Liver (tissue), 9 donors: ENCODE measurements around the gene ARAP1. TPM values are rescaled to one million over a fixed set of nuclear protein-coding genes. Genes with fewer than 3 reads are reported as not detected.

Experiments used
- DNase-seq: peaks from one replicate; pipeline ENCODE4 v3.0.0-alpha.2; 2017; ENCODE audit warnings: low spot score
- H3K27ac ChIP-seq, 2 donors: one replicate each; pipeline ENCODE4 v1.7.0; 2013; ENCODE audit warnings: inconsistent platforms in 2 of 2, low read length in 2 of 2, control low read depth in 1 of 2, low read depth in 1 of 2, mild to moderate bottlenecking in 1 of 2
- H3K27me3 ChIP-seq, 4 donors: one replicate each; pipeline versions ENCODE4 v1.6.1 to v1.7.0; 2013; ENCODE audit warnings: low read length in 3 of 4, inconsistent platforms in 1 of 4, mild to moderate bottlenecking in 1 of 4, moderate library complexity in 1 of 4; ENCODE audit not compliant: control insufficient read depth in 4 of 4, insufficient read depth in 4 of 4
- H3K36me3 ChIP-seq, 4 donors: one replicate each; pipeline versions ENCODE4 v1.6.1 to v1.7.0; 2013; ENCODE audit warnings: low read length in 3 of 4, mild to moderate bottlenecking in 3 of 4, low read depth in 1 of 4, moderate library complexity in 1 of 4; ENCODE audit not compliant: control insufficient read depth in 4 of 4, insufficient read depth in 3 of 4
- H3K4me1 ChIP-seq, 4 donors: one replicate each; pipeline versions ENCODE4 v1.6.1 to v1.7.0; 2013; ENCODE audit warnings: low read length in 3 of 4, mild to moderate bottlenecking in 3 of 4, moderate library complexity in 1 of 4; ENCODE audit not compliant: control insufficient read depth in 4 of 4, insufficient read depth in 4 of 4
- H3K4me3 ChIP-seq, 3 donors: one replicate each; pipeline versions ENCODE4 v1.6.1 to v1.7.0; 2013; ENCODE audit warnings: low read length in 3 of 3, control low read depth in 1 of 3, low read depth in 1 of 3, mild to moderate bottlenecking in 1 of 3
- H3K9ac ChIP-seq, 2 donors: one replicate each; pipeline ENCODE4 v1.7.0; 2013; ENCODE audit warnings: low read length in 2 of 2, mild to moderate bottlenecking in 2 of 2, moderate library complexity in 2 of 2, control low read depth in 1 of 2, low read depth in 1 of 2
- H3K9me3 ChIP-seq, 4 donors: one replicate each; pipeline versions ENCODE4 v1.6.1 to v1.7.0; 2013; ENCODE audit warnings: low read length in 3 of 4; ENCODE audit not compliant: control insufficient read depth in 4 of 4
- ATF3 ChIP-seq: IDR thresholded peaks from 2 replicates; pipeline ENCODE4 v1.6.1; 2016; ENCODE audit warnings: antibody characterized with exemption
- FOXA2 ChIP-seq: IDR thresholded peaks from 2 replicates; pipeline ENCODE4 v1.6.1; 2016; ENCODE audit warnings: antibody characterized with exemption
- GABPA ChIP-seq, 2 donors: IDR thresholded peaks in 1 of 2; conservative IDR thresholded peaks in 1 of 2; 2 replicates each; pipeline ENCODE4 v1.6.1; 2016; ENCODE audit warnings: antibody characterized with exemption in 2 of 2, mild to moderate bottlenecking in 1 of 2, moderate library complexity in 1 of 2
- HNF4A ChIP-seq, 2 donors: conservative IDR thresholded peaks; 2 replicates each; pipeline ENCODE4 v1.6.1; 2016; ENCODE audit warnings: antibody characterized with exemption in 2 of 2, mild to moderate bottlenecking in 2 of 2
- HNF4G ChIP-seq: IDR thresholded peaks from 2 replicates; pipeline ENCODE4 v1.6.1; 2016; ENCODE audit warnings: antibody characterized with exemption
- JUND ChIP-seq, 2 donors: IDR thresholded peaks; 2 replicates each; pipeline ENCODE4 v1.6.1; 2016; ENCODE audit warnings: antibody characterized with exemption in 2 of 2
- MAX ChIP-seq: IDR thresholded peaks from 2 replicates; pipeline ENCODE4 v1.6.1; 2016; ENCODE audit warnings: antibody characterized with exemption
- RAD21 ChIP-seq, 2 donors: IDR thresholded peaks; 2 replicates each; pipeline ENCODE4 v1.6.1; 2016; ENCODE audit warnings: antibody characterized with exemption in 2 of 2, mild to moderate bottlenecking in 2 of 2
- REST ChIP-seq: IDR thresholded peaks from 2 replicates; pipeline ENCODE4 v1.6.1; 2016; ENCODE audit warnings: antibody characterized with exemption, mild to moderate bottlenecking
- SP1 ChIP-seq: IDR thresholded peaks from 2 replicates; pipeline ENCODE4 v1.6.1; 2018; ENCODE audit warnings: antibody characterized with exemption, mild to moderate bottlenecking
- TAF1 ChIP-seq: conservative IDR thresholded peaks from 2 replicates; pipeline ENCODE4 v1.6.1; 2016; ENCODE audit warnings: antibody characterized with exemption, mild to moderate bottlenecking
- YY1 ChIP-seq: IDR thresholded peaks from 2 replicates; pipeline ENCODE4 v1.6.1; 2016; ENCODE audit warnings: antibody characterized with exemption, mild to moderate bottlenecking
- ZBTB33 ChIP-seq: IDR thresholded peaks from 2 replicates; pipeline ENCODE4 v1.6.1; 2016; ENCODE audit warnings: antibody characterized with exemption
- WGBS: extraction: QIAGEN DNeasy Blood & Tissue Kit; methylation state at CpG from one replicate; pipeline ENCODE4 v1.1.7; 2013; 5-methylcytosine and 5-hydroxymethylcytosine counted together
- polyA plus RNA-seq, 2 donors: library from polyadenylated mRNA; stranded (reverse) in 1 of 2; unstranded in 1 of 2; fragments of 200-250 nt in 1 of 2; fragments of >200 nt in 1 of 2; fragmentation: Nextera tagmentation in 1 of 2; extraction: Ambion mirVana in 1 of 2; gene quantifications; one replicate each; pipeline versions ENCODE4 v1.2.1 to v1.2.3, GENCODE V29; 2013 to 2015
- total RNA-seq, 2 donors: library from RNA; depleted of rRNA; stranded (reverse); fragments of >200 nt; gene quantifications; one replicate each; pipeline ENCODE4 v1.2.3, GENCODE V29; 2014
- donor health status: healthy.
- donor health status: healthy.
- donor health status: healthy.
- donor health status: healthy.
- donor health status: healthy.

ARAP1 gene
- total and polyA plus RNA-seq, 4 donors, result 14.4 to 77.8 (median 43.5) TPM

GRCh38 chr11:72754149-72754543 lies 1.9 kb upstream of the ARAP1 start:
- peaks cover 16 to 27% (median 25%) of the 10 kb centered on the region in 4 donors for H3K36me3 ChIP-seq
- H3K4me1 ChIP-seq, result peaks cover 4 to 42% (median 26%) of the 10 kb centered on the region in 4 donors
- TF ChIP-seq REST (no peak), MAX (no peak), ZBTB33 (no peak), TAF1 (no peak), FOXA2 (no peak), HNF4G (no peak), YY1 (no peak), JUND (IDR thresholded peaks at IDR 0.05) (no peak), ATF3 (no peak), SP1 (no peak), HNF4A (conservative IDR thresholded peaks at IDR 0.05) (no peak)
- H3K9ac ChIP-seq, result no peak overlapping the region
- no peaks in the 10 kb centered on the region for H3K27me3 ChIP-seq
- H3K9me3 ChIP-seq, result no peaks in the 10 kb centered on the region
- no peak overlapping the region for H3K27ac ChIP-seq
- no peak overlapping the region for H3K4me3 ChIP-seq
- no peak for DNase-seq
- 75% methylated on average over 8 of the region's 8 CpGs for WGBS

GRCh38 chr11:72753341-72754148 lies 1.3 kb upstream of the ARAP1 start:
- Histone ChIP-seq H3K27ac (no peak overlapping the region), H3K9me3 (no peaks in the 10 kb centered on the region), H3K4me1 (peaks cover 4 to 42% (median 32%) of the 10 kb centered on the region in 4 donors), H3K27me3 (no peaks in the 10 kb centered on the region), H3K36me3 (peaks cover 14 to 24% (median 20%) of the 10 kb centered on the region in 4 donors), H3K4me3 (no peak overlapping the region), H3K9ac (no peak overlapping the region)
- TF ChIP-seq GABPA (IDR thresholded peaks at IDR 0.05 in 1 of 2, conservative IDR thresholded peaks at IDR 0.05 in 1 of 2) (no peak), YY1 (no peak), RAD21 (IDR thresholded peaks at IDR 0.05) (peak in 1 of 2 donors; percentile 35), SP1 (no peak)
- no peak for DNase-seq
- WGBS, result 72% methylated on average over 9 of the region's 9 CpGs
